ENCODE results near the gene CACNA1E. TPM values are rescaled to one million over a fixed set of nuclear protein-coding genes. Genes with fewer than 3 reads are reported as not detected.

CACNA1E gene
- total and polyA plus RNA-seq, 2 of the 4 experiments (the other 2 are of a cell fraction), result not detected

DNA sequence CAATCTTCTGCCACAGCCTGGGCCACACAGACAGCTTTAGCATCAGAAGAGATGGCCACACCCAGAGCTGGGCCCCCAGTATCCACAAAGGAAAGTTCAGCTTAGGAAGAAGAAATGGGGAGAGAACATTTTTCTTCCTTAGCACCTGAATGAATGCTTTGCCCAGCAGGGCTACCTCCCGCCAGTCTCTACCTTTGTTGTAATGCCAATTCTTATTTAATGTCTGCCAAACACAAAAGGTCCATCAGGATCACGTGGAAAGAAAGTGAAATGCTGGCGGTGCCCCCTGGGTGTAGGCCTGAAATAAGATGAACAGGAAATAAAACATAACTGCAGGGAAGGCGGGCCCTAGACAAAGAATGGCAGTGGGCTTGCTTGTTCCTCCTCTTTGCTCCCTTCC is 125.6 kb downstream of the CACNA1E start:
- Histone ChIP-seq H4K5ac (ENCODE audit: low read depth, low read length) (no peak overlapping the region), H3K23ac (ENCODE audit: low read depth, low read length) (no peak overlapping the region), H3K56ac (ENCODE audit: extremely low read depth, insufficient read depth, low read length) (no peak overlapping the region), H3K36me3 (ENCODE audit: control insufficient read depth, insufficient read depth, low read length) (no peaks in the 10 kb centered on the region), H2AFZ (replicated peaks; ENCODE audit: low read length, poor library complexity) (no peak overlapping the region), H2BK20ac (ENCODE audit: low read depth, low read length) (no peak overlapping the region), H4K91ac (ENCODE audit: insufficient read depth, low read depth, low read length) (no peak overlapping the region), H3K79me1 (ENCODE audit: low read depth in 1 of 2, low read length in 2 of 2) (no peaks in the 10 kb centered on the region), H2AK5ac (ENCODE audit: low read depth, low read length) (no peak overlapping the region), H3K27me3 (ENCODE audit: control insufficient read depth, insufficient read depth, low read length) (no peaks in the 10 kb centered on the region), H2AK9ac (replicated peaks; ENCODE audit: low read depth, low read length, poor library complexity) (no peak overlapping the region), H3K4me2 (ENCODE audit: low read depth, low read length) (no peak overlapping the region), H3K9me3 (ENCODE audit: control insufficient read depth, insufficient read depth, low read length) (peaks cover 1% of the 10 kb centered on the region; the same call in 1 of the 2 replicates), H3K4me1 (ENCODE audit: control insufficient read depth, insufficient read depth, low read length) (no peaks in the 10 kb centered on the region), H2BK120ac (ENCODE audit: low read depth, low read length) (no peak overlapping the region), H3K9me1 (ENCODE audit: insufficient read depth, low read length) (no peaks in the 10 kb centered on the region), H3K9ac (ENCODE audit: low read depth, low read length) (no peak overlapping the region), H3K18ac (ENCODE audit: low read depth, low read length) (no peak overlapping the region), H2BK15ac (ENCODE audit: low read depth, low read length) (no peak overlapping the region), H3K14ac (replicated peaks; ENCODE audit: low read depth, low read length) (no peak overlapping the region), H4K20me1 (ENCODE audit: insufficient read depth, low read length) (no peaks in the 10 kb centered on the region), H3K4ac (ENCODE audit: low read depth, low read length) (no peak overlapping the region), H4K8ac (ENCODE audit: low read depth in 2 of 2, low read length in 2 of 2) (no peak overlapping the region), H2BK5ac (ENCODE audit: low read depth, low read length, poor library complexity, severe bottlenecking) (no peak overlapping the region), H3K27ac (ENCODE audit: insufficient read depth, low read length) (no peak overlapping the region), H3K4me3 (ENCODE audit: insufficient read depth, low read depth, low read length) (no peak overlapping the region)
- no TSS peak for BruUV-seq (replicated peaks)
- CTCF ChIA-PET, result no interaction called here
- POLR2A ChIA-PET (ENCODE audit: unreplicated experiment), result no interaction called here
- intact Hi-C loops (cut with micrococcal nuclease) (no loop called here), in situ Hi-C loops (cut with MboI; ENCODE audit: low sequenced_read_pairs) (no loop called here), dilution Hi-C loops (cut with HindIII; ENCODE audit: low sequenced_read_pairs, unreplicated experiment) (no loop called here)
- WGBS, 2 experiments (ENCODE audit: extremely low coverage in 2 of 2, insufficient read length in 1 of 2), result no CpG with 5 or more reads among the region's 4 CpGs
- TF ChIP-seq NFE2L2 (IDR thresholded peaks at IDR 0.05; ENCODE audit: low read depth, low read length), result no peak
- TF ChIP-seq BHLHE40 (IDR thresholded peaks at IDR 0.05; ENCODE audit: low read depth, low read length), result no peak
- TF ChIP-seq, protein P1, sequence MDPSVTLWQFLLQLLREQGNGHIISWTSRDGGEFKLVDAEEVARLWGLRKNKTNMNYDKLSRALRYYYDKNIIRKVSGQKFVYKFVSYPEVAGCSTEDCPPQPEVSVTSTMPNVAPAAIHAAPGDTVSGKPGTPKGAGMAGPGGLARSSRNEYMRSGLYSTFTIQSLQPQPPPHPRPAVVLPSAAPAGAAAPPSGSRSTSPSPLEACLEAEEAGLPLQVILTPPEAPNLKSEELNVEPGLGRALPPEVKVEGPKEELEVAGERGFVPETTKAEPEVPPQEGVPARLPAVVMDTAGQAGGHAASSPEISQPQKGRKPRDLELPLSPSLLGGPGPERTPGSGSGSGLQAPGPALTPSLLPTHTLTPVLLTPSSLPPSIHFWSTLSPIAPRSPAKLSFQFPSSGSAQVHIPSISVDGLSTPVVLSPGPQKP (IDR thresholded peaks at IDR 0.05; ENCODE audit: borderline replicate concordance, low read depth, low read length), result no peak
- no peak for TF ChIP-seq RCOR1 (IDR thresholded peaks at IDR 0.05; ENCODE audit: insufficient replicate concordance, low read length)
- no peak for TF ChIP-seq MAZ (IDR thresholded peaks at IDR 0.05; ENCODE audit: borderline replicate concordance, low read depth, low read length)
- no peak for TF ChIP-seq RAD21 (IDR thresholded peaks at IDR 0.05; ENCODE audit: low read length)
- TF ChIP-seq RFX5 (IDR thresholded peaks at IDR 0.05; ENCODE audit: low read depth, low read length), result no peak
- TF ChIP-seq CHD1 (IDR thresholded peaks at IDR 0.05; ENCODE audit: low read depth, low read length), result no peak
- TF ChIP-seq FOS (IDR thresholded peaks at IDR 0.05; ENCODE audit: low read depth, low read length), result no peak
- TF ChIP-seq POLR2A (IDR thresholded peaks at IDR 0.05; ENCODE audit: low read depth, low read length), result no peak
- DNase-seq (no peak), ATAC-seq (ENCODE audit: low read depth) (no peak)

Measured in IMR-90 (cell line).